ENCODE data around the gene ANTXRL. TPM values are rescaled to one million over a fixed set of nuclear protein-coding genes. Genes with fewer than 3 reads are reported as not detected.

Gene ANTXRL
- total and polyA plus RNA-seq, 10 of the 15 experiments (the other 5 are each of a cell fraction or from before 2014, with no cell fraction given) = not detected

GRCh38 chr10:46312953-46313352, 26.2 kb downstream of the ANTXRL start:
- 11% methylated on average over 3 of the region's 3 CpGs for WGBS (ENCODE audit: insufficient coverage, insufficient replicate concordance, low lambda C conversion rate, missing lambda C conversion rate)
- DNase-seq (ENCODE audit: low read depth, low spot score) (no peak), ATAC-seq (no peak), FAIRE-seq (no peak)
- TF ChIP-seq POLR2AphosphoS2 (IDR thresholded peaks at IDR 0.05; ENCODE audit: low read depth, low read length) (no peak), NR2C1 (IDR thresholded peaks at IDR 0.05) (no peak), IRF5 (IDR thresholded peaks at IDR 0.05; ENCODE audit: borderline replicate concordance) (no peak), HCFC1 (IDR thresholded peaks at IDR 0.05; ENCODE audit: low read length) (no peak), SIX5 (IDR thresholded peaks at IDR 0.05; ENCODE audit: low read depth, low read length, severe bottlenecking) (no peak), BRCA1 (IDR thresholded peaks at IDR 0.05; ENCODE audit: low read depth, low read length) (no peak), BCL3 (IDR thresholded peaks at IDR 0.05; ENCODE audit: borderline replicate concordance, insufficient read depth, low read depth, low read length, poor library complexity, severe bottlenecking) (no peak), RCOR1 (conservative IDR thresholded peaks at IDR 0.05; ENCODE audit: low read depth, low read length) (no peak), ZBED1 (IDR thresholded peaks at IDR 0.05; ENCODE audit: borderline replicate concordance) (no peak), RFX5 (IDR thresholded peaks at IDR 0.05; ENCODE audit: low read depth, low read length) (no peak), HDAC6 (IDR thresholded peaks at IDR 0.05; ENCODE audit: unreplicated experiment) (no peak), CHD1 (IDR thresholded peaks at IDR 0.05; ENCODE audit: low read depth, low read length) (no peak), MXI1 (IDR thresholded peaks at IDR 0.05; ENCODE audit: low read depth, low read length) (no peak), RBBP5 (conservative IDR thresholded peaks at IDR 0.05) (no peak), PAX5 (IDR thresholded peaks at IDR 0.05; ENCODE audit: borderline replicate concordance, low read depth, low read length) (no peak), POLR2AphosphoS5 (IDR thresholded peaks at IDR 0.05; ENCODE audit: low read length) (no peak)
- TF ChIP-seq, protein P1, sequence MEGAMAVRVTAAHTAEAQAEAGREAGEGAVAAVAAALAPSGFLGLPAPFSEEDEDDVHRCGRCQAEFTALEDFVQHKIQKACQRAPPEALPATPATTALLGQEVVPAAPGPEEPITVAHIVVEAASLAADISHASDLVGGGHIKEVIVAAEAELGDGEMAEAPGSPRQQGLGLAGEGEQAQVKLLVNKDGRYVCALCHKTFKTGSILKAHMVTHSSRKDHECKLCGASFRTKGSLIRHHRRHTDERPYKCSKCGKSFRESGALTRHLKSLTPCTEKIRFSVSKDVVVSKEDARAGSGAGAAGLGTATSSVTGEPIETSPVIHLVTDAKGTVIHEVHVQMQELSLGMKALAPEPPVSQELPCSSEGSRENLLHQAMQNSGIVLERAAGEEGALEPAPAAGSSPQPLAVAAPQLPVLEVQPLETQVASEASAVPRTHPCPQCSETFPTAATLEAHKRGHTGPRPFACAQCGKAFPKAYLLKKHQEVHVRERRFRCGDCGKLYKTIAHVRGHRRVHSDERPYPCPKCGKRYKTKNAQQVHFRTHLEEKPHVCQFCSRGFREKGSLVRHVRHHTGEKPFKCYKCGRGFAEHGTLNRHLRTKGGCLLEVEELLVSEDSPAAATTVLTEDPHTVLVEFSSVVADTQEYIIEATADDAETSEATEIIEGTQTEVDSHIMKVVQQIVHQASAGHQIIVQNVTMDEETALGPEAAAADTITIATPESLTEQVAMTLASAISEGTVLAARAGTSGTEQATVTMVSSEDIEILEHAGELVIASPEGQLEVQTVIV (IDR thresholded peaks at IDR 0.05; ENCODE audit: borderline replicate concordance, partially characterized antibody) = no peak
- TF ChIP-seq, protein P2, sequence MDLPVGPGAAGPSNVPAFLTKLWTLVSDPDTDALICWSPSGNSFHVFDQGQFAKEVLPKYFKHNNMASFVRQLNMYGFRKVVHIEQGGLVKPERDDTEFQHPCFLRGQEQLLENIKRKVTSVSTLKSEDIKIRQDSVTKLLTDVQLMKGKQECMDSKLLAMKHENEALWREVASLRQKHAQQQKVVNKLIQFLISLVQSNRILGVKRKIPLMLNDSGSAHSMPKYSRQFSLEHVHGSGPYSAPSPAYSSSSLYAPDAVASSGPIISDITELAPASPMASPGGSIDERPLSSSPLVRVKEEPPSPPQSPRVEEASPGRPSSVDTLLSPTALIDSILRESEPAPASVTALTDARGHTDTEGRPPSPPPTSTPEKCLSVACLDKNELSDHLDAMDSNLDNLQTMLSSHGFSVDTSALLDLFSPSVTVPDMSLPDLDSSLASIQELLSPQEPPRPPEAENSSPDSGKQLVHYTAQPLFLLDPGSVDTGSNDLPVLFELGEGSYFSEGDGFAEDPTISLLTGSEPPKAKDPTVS (IDR thresholded peaks at IDR 0.05; ENCODE audit: low read depth, low read length) = no peak
- no peak overlapping the region for H3K4me3 ChIP-seq
- H3K9ac ChIP-seq (ENCODE audit: control insufficient read depth, insufficient read depth, low read length) = no peak overlapping the region
- ChIA-PET SMC1A (ENCODE audit: uncharacterized antibody, unreplicated experiment) (no interaction called here), POLR2A (no interaction called here), CTCF (no interaction called here), RAD21 (ENCODE audit: unreplicated experiment) (no interaction called here)
- intact Hi-C loops (cut with micrococcal nuclease; ENCODE audit: unreplicated experiment) = no loop called here
- no peaks in the 10 kb centered on the region for H4K20me1 ChIP-seq (ENCODE audit: control insufficient read depth, insufficient read depth)
- in situ Hi-C loops (cut with MboI) = no loop called here
- H2AFZ ChIP-seq (ENCODE audit: control insufficient read depth, low read depth, low read length) = no peak overlapping the region
- no peak overlapping the region for H3K27ac ChIP-seq (ENCODE audit: control insufficient read depth, insufficient read depth)
- no peaks in the 10 kb centered on the region for H3K79me2 ChIP-seq (ENCODE audit: control insufficient read depth, insufficient read depth, low read length)
- peaks cover 3 to 8% of the 10 kb centered on the region in 2 experiments; a peak in 3 of 4 replicates for H3K27me3 ChIP-seq (replicated peaks in 1 of 2; ENCODE audit: control insufficient read depth in 2 of 2, insufficient read depth in 2 of 2, low read length in 1 of 2)
- BruUV-seq (replicated peaks) = no TSS peak
- no peaks in the 10 kb centered on the region for H3K9me3 ChIP-seq (replicated peaks; ENCODE audit: control insufficient read depth, insufficient read depth, low read length)
- no peak overlapping the region for H3K4me2 ChIP-seq (ENCODE audit: control insufficient read depth, insufficient read depth)
- H3K4me1 ChIP-seq (ENCODE audit: control insufficient read depth, insufficient read depth, low read length) = no peaks in the 10 kb centered on the region
- no peaks in the 10 kb centered on the region for H3K36me3 ChIP-seq (ENCODE audit: control insufficient read depth in 2 of 2, insufficient read depth in 2 of 2, low read length in 1 of 2)
